ENCODE measurements around the gene HLA-DQB1. TPM values are rescaled to one million over a fixed set of nuclear protein-coding genes. Genes with fewer than 3 reads are reported as not detected.
"Not testable (repeated sequence)": the region's sequence is repeated elsewhere in the genome, so short reads cannot be mapped to it uniquely, and the experiment has no call there.

Gene HLA-DQB1
- total RNA-seq, 1 donor from 2014 or later = 9.0 TPM

GRCh38 chr6:32684246-32684645, 17.8 kb upstream of the HLA-DQB1 start:
- no peak for TF ChIP-seq CTCF (IDR thresholded peaks at IDR 0.05; ENCODE audit: unreplicated experiment)
- no peaks in the 10 kb centered on the region for H3K36me3 Mint-ChIP-seq
- H3K4me3 Mint-ChIP-seq = no peak overlapping the region
- no peak overlapping the region for H3K27ac Mint-ChIP-seq
- peaks cover 33% of the 10 kb centered on the region for H3K27me3 Mint-ChIP-seq (ENCODE audit: low read depth)
- H3K4me1 Mint-ChIP-seq = no peaks in the 10 kb centered on the region
- no peak for DNase-seq (ENCODE audit: low spot score in 2 of 2, unreplicated experiment in 2 of 2)
- no peaks in the 10 kb centered on the region for H3K9me3 Mint-ChIP-seq

- no peak for DNase-seq (ENCODE audit: low spot score in 2 of 2, unreplicated experiment in 2 of 2)
- H3K4me3 Mint-ChIP-seq = no peak overlapping the region
- no peaks in the 10 kb centered on the region for H3K4me1 Mint-ChIP-seq
- peaks cover 18% of the 10 kb centered on the region for H3K9me3 Mint-ChIP-seq
- TF ChIP-seq CTCF (IDR thresholded peaks at IDR 0.05; ENCODE audit: unreplicated experiment) = no peak
- H3K27ac Mint-ChIP-seq = no peak overlapping the region
- no peaks in the 10 kb centered on the region for H3K36me3 Mint-ChIP-seq
- H3K27me3 Mint-ChIP-seq (ENCODE audit: low read depth) = peaks cover 32% of the 10 kb centered on the region
These were observed 13.6 kb upstream of the HLA-DQB1 start for GRCh38 chr6:32680055-32680454.

- Mint-ChIP-seq H3K27ac (no peak overlapping the region), H3K4me3 (no peak overlapping the region), H3K4me1 (no peaks in the 10 kb centered on the region), H3K36me3 (no peaks in the 10 kb centered on the region), H3K27me3 (ENCODE audit: low read depth) (peaks cover 31% of the 10 kb centered on the region), H3K9me3 (peaks cover 18% of the 10 kb centered on the region)
- no peak for DNase-seq (ENCODE audit: low spot score in 2 of 2, unreplicated experiment in 2 of 2)
- TF ChIP-seq CTCF (IDR thresholded peaks at IDR 0.05; ENCODE audit: unreplicated experiment) = no peak
These were observed 13.0 kb upstream of the HLA-DQB1 start for GRCh38 chr6:32679492-32679891.

- H3K27ac Mint-ChIP-seq; H3K36me3 Mint-ChIP-seq; H3K4me3 Mint-ChIP-seq; H3K4me1 Mint-ChIP-seq; DNase-seq (ENCODE audit: low spot score in 2 of 2, unreplicated experiment in 2 of 2): not testable (repeated sequence)
- peaks cover 14% of the 10 kb centered on the region for H3K27me3 Mint-ChIP-seq (ENCODE audit: low read depth)
- H3K9me3 Mint-ChIP-seq = peaks cover 31% of the 10 kb centered on the region
These were observed 7.7 kb upstream of the HLA-DQB1 start for GRCh38 chr6:32674123-32674522.

- not testable (repeated sequence) for H3K4me3 Mint-ChIP-seq
These were observed 5.5 kb upstream of the HLA-DQB1 start for GRCh38 chr6:32671908-32672307.

GRCh38 chr6:32669893-32670292, 3.4 kb upstream of the HLA-DQB1 start:
- Mint-ChIP-seq H3K27ac (no peak overlapping the region), H3K27me3 (ENCODE audit: low read depth) (peaks cover 31% of the 10 kb centered on the region), H3K9me3 (peaks cover 13% of the 10 kb centered on the region), H3K4me1 (peaks cover 19% of the 10 kb centered on the region), H3K4me3 (no peak overlapping the region), H3K36me3 (no peaks in the 10 kb centered on the region)
- no peak for DNase-seq (ENCODE audit: low spot score in 2 of 2, unreplicated experiment in 2 of 2)
- TF ChIP-seq CTCF (IDR thresholded peaks at IDR 0.05; ENCODE audit: unreplicated experiment) = no peak

More at GRCh38 chr6:32671908-32672307, 5.5 kb upstream of the HLA-DQB1 start:
- H3K27ac Mint-ChIP-seq; DNase-seq (ENCODE audit: low spot score in 2 of 2, unreplicated experiment in 2 of 2); H3K4me1 Mint-ChIP-seq; H3K36me3 Mint-ChIP-seq: not testable (repeated sequence)
- H3K27me3 Mint-ChIP-seq (ENCODE audit: low read depth) = peaks cover 15% of the 10 kb centered on the region
- peaks cover 16% of the 10 kb centered on the region for H3K9me3 Mint-ChIP-seq

GRCh38 chr6:32669240-32669639, 2.8 kb upstream of the HLA-DQB1 start:
- peaks cover 10% of the 10 kb centered on the region for H3K9me3 Mint-ChIP-seq
- H3K4me1 Mint-ChIP-seq = peaks cover 23% of the 10 kb centered on the region
- H3K27me3 Mint-ChIP-seq (ENCODE audit: low read depth) = peaks cover 37% of the 10 kb centered on the region
- H3K4me3 Mint-ChIP-seq = no peak overlapping the region
- H3K27ac Mint-ChIP-seq = no peak overlapping the region
- no peak for TF ChIP-seq CTCF (IDR thresholded peaks at IDR 0.05; ENCODE audit: unreplicated experiment)
- no peaks in the 10 kb centered on the region for H3K36me3 Mint-ChIP-seq
- no peak for DNase-seq (ENCODE audit: low spot score in 2 of 2, unreplicated experiment in 2 of 2)

Data from mesothelial cell of epicardium (in vitro differentiated cells).